SK-N-SH treated with all-trans-retinoic acid at 6 μM for 48 hours (cell line): ENCODE data around the gene DTWD2.
A peak's percentile ranks its signal among the peaks of the same experiment; 100 is the strongest.

Source experiments
- ATAC-seq: fragments of 200-7000 bp; cut with Tn5 transposase; 3 replicates; pipeline ENCODE4 v1.9.1; 2020; ENCODE audit warnings: mild to moderate bottlenecking, moderate library complexity
- ARNTL ChIP-seq: fragments of 450-650 bp; formaldehyde crosslinking; IDR thresholded peaks from 2 replicates; pipeline ENCODE4 v1.5.0; 2020; ENCODE audit warnings: low read depth, mild to moderate bottlenecking, moderate library complexity, borderline replicate concordance
- BACH2 ChIP-seq: fragments of 250-450 bp; sonication (Bioruptor Pico); IDR thresholded peaks from 2 replicates; pipeline ENCODE4 v1.9.0; 2021; ENCODE audit warnings: mild to moderate bottlenecking, borderline replicate concordance
- CSDC2 ChIP-seq: fragments of 250-450 bp; sonication (Bioruptor Pico); IDR thresholded peaks from 2 replicates; pipeline ENCODE4 v1.5.0; 2020; ENCODE audit warnings: mild to moderate bottlenecking, moderate library complexity
- ESRRG ChIP-seq: fragments of 250-450 bp; sonication (Bioruptor Pico); IDR thresholded peaks from 2 replicates; pipeline ENCODE4 v1.6.1; 2021; ENCODE audit warnings: mild to moderate bottlenecking
- GLIS3 ChIP-seq: fragments of 250-450 bp; sonication (Bioruptor Pico); IDR thresholded peaks from 2 replicates; pipeline ENCODE4 v1.5.0; 2020; ENCODE audit warnings: mild to moderate bottlenecking, moderate library complexity
- ISL1 ChIP-seq: fragments of 250-450 bp; sonication (Bioruptor Pico); IDR thresholded peaks from 2 replicates; pipeline ENCODE4 v2.1.2; 2022; ENCODE audit warnings: mild to moderate bottlenecking, moderate library complexity
- OSR1 ChIP-seq: fragments of 250-450 bp; sonication (Bioruptor Pico); IDR thresholded peaks from 2 replicates; pipeline ENCODE4 v1.8.0; 2022; ENCODE audit warnings: moderate library complexity, mild to moderate bottlenecking, inconsistent platforms
- PPARA ChIP-seq: fragments of 250-450 bp; sonication (Bioruptor Pico); IDR thresholded peaks from 2 replicates; pipeline ENCODE4 v1.5.0; 2020; ENCODE audit warnings: mild to moderate bottlenecking, borderline replicate concordance
- RARB ChIP-seq: fragments of 250-450 bp; sonication (Bioruptor Pico); IDR thresholded peaks from 2 replicates; pipeline ENCODE4 v1.8.0; 2021; ENCODE audit warnings: mild to moderate bottlenecking, moderate library complexity
- SNAI2 ChIP-seq: fragments of 250-450 bp; sonication (Bioruptor Pico); IDR thresholded peaks from 2 replicates; pipeline ENCODE4 v1.5.0; 2020; ENCODE audit warnings: mild to moderate bottlenecking, moderate library complexity
- TCF4 ChIP-seq: fragments of 250-450 bp; sonication (Bioruptor Pico); IDR thresholded peaks from 2 replicates; pipeline ENCODE4 v1.8.0; 2021; ENCODE audit warnings: mild to moderate bottlenecking, moderate library complexity, borderline replicate concordance
- TOX ChIP-seq: fragments of 250-450 bp; sonication (Bioruptor Pico); IDR thresholded peaks from 2 replicates; pipeline ENCODE4 v1.8.0; 2021; ENCODE audit warnings: mild to moderate bottlenecking, moderate library complexity, borderline replicate concordance
- ZC3H10 ChIP-seq: fragments of 250-450 bp; sonication (Bioruptor Pico); IDR thresholded peaks from 2 replicates; pipeline ENCODE4 v1.5.1; 2021; ENCODE audit warnings: mild to moderate bottlenecking, moderate library complexity
- ZFP3 ChIP-seq: fragments of 250-450 bp; sonication (Bioruptor Pico); IDR thresholded peaks from 2 replicates; pipeline ENCODE4 v1.5.0; 2020; ENCODE audit warnings: mild to moderate bottlenecking, moderate library complexity
- ZFP30 ChIP-seq: fragments of 450-650 bp; formaldehyde crosslinking; IDR thresholded peaks from 2 replicates; pipeline ENCODE4 v1.5.0; 2022; ENCODE audit warnings: mild to moderate bottlenecking, moderate library complexity
- ZNF565 ChIP-seq: fragments of 450-650 bp; formaldehyde crosslinking; conservative IDR thresholded peaks from 2 replicates; pipeline ENCODE4 v1.5.0; 2020; ENCODE audit warnings: low read depth, mild to moderate bottlenecking, moderate library complexity
- ZNF70 ChIP-seq: fragments of 450-650 bp; formaldehyde crosslinking; IDR thresholded peaks from 2 replicates; pipeline ENCODE4 v1.5.0; 2020; ENCODE audit warnings: mild to moderate bottlenecking, moderate library complexity
- TF ChIP-seq, protein P1 (sequence below): fragments of 250-450 bp; sonication (Bioruptor Pico); IDR thresholded peaks from 2 replicates; pipeline ENCODE4 v1.5.1; 2020; ENCODE audit warnings: low read depth, mild to moderate bottlenecking, moderate library complexity
- TF ChIP-seq, protein P2 (sequence below): fragments of 250-450 bp; sonication (Bioruptor Pico); IDR thresholded peaks from 2 replicates; pipeline ENCODE4 v1.8.0; 2021; ENCODE audit warnings: low read depth, mild to moderate bottlenecking, moderate library complexity, borderline replicate concordance
- TF ChIP-seq, protein P3 (sequence below): fragments of 250-450 bp; sonication (Bioruptor Pico); IDR thresholded peaks from 2 replicates; pipeline ENCODE4 v1.5.0; 2020; ENCODE audit warnings: mild to moderate bottlenecking, moderate library complexity
- TF ChIP-seq, protein P4 (sequence below): fragments of 250-450 bp; sonication (Bioruptor Pico); IDR thresholded peaks from 2 replicates; pipeline ENCODE4 v1.8.0; 2020; ENCODE audit warnings: mild to moderate bottlenecking, moderate library complexity, borderline replicate concordance
- TF ChIP-seq, protein P5 (sequence below): fragments of 250-450 bp; sonication (Bioruptor Pico); IDR thresholded peaks from 2 replicates; pipeline ENCODE4 v1.5.1; 2021; ENCODE audit warnings: mild to moderate bottlenecking, moderate library complexity

DTWD2 gene

DNA sequence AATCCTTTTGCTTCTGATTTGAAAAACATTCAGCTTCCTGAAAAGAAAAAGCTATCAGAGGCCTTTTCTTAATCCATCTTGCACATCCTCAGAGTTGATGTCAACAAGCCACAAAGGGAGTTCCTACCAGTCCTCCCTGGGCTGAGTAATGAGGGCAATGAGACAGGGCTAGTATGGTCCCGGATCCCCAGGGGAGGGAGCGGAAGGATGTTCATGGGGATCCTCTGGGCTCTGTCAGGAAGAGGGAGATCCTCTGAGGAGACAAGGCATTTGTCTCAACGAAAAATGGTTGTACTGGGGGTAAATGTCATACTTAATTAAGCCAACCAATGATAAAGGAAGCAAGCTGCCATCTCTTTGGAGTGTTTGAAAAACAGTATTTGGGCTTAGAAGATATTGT lies 195.3 kb downstream of the DTWD2 start:
- TF ChIP-seq ZNF565 (no peak), CSDC2 (CRISPR knock-in tag) (no peak), RARB (CRISPR knock-in tag) (no peak), ZC3H10 (CRISPR knock-in tag) (no peak), ESRRG (CRISPR knock-in tag) (no peak), OSR1 (no peak), ZNF70 (no peak)
- TF ChIP-seq, protein P1, sequence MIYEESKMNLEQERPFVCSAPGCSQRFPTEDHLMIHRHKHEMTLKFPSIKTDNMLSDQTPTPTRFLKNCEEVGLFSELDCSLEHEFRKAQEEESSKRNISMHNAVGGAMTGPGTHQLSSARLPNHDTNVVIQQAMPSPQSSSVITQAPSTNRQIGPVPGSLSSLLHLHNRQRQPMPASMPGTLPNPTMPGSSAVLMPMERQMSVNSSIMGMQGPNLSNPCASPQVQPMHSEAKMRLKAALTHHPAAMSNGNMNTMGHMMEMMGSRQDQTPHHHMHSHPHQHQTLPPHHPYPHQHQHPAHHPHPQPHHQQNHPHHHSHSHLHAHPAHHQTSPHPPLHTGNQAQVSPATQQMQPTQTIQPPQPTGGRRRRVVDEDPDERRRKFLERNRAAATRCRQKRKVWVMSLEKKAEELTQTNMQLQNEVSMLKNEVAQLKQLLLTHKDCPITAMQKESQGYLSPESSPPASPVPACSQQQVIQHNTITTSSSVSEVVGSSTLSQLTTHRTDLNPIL (CRISPR knock-in tag) = no peak
- TF ChIP-seq, protein P2, sequence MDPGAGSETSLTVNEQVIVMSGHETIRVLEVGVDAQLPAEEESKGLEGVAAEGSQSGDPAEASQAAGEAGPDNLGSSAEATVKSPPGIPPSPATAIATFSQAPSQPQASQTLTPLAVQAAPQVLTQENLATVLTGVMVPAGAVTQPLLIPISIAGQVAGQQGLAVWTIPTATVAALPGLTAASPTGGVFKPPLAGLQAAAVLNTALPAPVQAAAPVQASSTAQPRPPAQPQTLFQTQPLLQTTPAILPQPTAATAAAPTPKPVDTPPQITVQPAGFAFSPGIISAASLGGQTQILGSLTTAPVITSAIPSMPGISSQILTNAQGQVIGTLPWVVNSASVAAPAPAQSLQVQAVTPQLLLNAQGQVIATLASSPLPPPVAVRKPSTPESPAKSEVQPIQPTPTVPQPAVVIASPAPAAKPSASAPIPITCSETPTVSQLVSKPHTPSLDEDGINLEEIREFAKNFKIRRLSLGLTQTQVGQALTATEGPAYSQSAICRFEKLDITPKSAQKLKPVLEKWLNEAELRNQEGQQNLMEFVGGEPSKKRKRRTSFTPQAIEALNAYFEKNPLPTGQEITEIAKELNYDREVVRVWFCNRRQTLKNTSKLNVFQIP = no peak
- TF ChIP-seq, all 23 proteins: peak for 0
- ATAC-seq = peak; percentile 48

DNA sequence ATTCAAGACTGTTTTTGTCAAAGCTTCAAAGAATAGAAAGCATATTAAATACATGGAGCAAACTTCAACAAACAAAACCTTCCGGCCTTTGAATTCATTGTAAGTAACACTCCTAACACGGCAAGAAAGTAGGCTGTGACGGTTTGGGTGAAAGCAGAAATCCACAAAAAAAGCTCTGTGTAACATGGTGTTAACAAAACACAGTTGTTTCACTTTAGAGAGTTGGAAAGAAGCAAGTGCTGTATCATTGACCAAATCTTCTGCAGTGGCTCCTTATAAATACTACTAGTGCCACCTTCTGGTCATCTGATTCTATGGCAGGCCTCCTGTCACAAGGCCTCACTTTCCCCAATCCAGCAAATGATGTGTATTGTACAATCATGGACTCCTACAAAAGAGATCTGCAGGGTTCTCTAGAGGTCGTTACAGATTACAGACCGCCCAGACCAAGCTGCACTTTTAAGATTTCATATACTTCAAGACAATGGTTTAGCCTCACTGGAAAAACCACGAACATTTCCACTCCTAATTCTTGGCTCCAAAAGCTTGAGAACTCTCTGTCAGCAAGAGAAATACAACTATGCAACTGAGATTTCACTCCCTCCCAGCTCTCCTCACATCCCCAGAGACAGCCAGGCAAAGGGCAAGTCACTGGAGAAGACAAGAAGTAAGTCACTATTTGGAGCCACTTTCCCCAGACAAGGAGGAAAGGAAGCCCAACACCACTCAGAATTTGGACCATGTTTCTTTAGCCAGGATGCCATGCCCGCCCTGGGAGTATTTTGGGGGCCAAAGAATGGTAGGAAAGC lies 196.2 kb downstream of the DTWD2 start:
- TF ChIP-seq CSDC2 (CRISPR knock-in tag) (no peak), ZFP30 (CRISPR knock-in tag) (no peak), ZFP3 (CRISPR knock-in tag) (no peak)
- peak; percentile 98 for ATAC-seq

DNA sequence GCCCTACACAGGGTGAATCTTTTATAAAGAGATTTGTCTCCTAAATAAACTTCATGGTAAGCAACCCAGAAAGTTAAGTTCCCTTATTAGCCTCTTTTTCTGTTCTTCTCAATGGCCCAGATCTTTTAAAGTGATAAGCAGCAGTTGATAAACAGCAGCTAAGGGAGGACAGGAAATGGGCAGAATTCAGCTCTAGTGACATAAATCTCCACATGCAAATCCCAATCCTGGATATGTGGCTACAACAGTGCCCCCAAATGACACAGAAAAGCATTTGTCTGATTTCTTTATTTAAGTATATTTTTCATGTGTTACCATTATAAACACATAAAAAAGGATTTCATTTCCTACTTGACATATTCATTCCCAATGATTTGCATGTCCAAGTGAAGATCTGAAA lies 199.0 kb downstream of the DTWD2 start:
- TF ChIP-seq ARNTL (no peak), ZC3H10 (CRISPR knock-in tag) (no peak), TOX (CRISPR knock-in tag) (no peak), ESRRG (CRISPR knock-in tag) (no peak), RARB (CRISPR knock-in tag) (no peak), ISL1 (CRISPR knock-in tag) (no peak), ZFP30 (CRISPR knock-in tag) (no peak), BACH2 (no peak), SNAI2 (CRISPR knock-in tag) (no peak), TCF4 (CRISPR knock-in tag) (no peak)
- TF ChIP-seq, protein P3, sequence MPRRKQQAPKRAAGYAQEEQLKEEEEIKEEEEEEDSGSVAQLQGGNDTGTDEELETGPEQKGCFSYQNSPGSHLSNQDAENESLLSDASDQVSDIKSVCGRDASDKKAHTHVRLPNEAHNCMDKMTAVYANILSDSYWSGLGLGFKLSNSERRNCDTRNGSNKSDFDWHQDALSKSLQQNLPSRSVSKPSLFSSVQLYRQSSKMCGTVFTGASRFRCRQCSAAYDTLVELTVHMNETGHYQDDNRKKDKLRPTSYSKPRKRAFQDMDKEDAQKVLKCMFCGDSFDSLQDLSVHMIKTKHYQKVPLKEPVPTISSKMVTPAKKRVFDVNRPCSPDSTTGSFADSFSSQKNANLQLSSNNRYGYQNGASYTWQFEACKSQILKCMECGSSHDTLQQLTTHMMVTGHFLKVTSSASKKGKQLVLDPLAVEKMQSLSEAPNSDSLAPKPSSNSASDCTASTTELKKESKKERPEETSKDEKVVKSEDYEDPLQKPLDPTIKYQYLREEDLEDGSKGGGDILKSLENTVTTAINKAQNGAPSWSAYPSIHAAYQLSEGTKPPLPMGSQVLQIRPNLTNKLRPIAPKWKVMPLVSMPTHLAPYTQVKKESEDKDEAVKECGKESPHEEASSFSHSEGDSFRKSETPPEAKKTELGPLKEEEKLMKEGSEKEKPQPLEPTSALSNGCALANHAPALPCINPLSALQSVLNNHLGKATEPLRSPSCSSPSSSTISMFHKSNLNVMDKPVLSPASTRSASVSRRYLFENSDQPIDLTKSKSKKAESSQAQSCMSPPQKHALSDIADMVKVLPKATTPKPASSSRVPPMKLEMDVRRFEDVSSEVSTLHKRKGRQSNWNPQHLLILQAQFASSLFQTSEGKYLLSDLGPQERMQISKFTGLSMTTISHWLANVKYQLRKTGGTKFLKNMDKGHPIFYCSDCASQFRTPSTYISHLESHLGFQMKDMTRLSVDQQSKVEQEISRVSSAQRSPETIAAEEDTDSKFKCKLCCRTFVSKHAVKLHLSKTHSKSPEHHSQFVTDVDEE (CRISPR knock-in tag) = no peak
- TF ChIP-seq, protein P4, sequence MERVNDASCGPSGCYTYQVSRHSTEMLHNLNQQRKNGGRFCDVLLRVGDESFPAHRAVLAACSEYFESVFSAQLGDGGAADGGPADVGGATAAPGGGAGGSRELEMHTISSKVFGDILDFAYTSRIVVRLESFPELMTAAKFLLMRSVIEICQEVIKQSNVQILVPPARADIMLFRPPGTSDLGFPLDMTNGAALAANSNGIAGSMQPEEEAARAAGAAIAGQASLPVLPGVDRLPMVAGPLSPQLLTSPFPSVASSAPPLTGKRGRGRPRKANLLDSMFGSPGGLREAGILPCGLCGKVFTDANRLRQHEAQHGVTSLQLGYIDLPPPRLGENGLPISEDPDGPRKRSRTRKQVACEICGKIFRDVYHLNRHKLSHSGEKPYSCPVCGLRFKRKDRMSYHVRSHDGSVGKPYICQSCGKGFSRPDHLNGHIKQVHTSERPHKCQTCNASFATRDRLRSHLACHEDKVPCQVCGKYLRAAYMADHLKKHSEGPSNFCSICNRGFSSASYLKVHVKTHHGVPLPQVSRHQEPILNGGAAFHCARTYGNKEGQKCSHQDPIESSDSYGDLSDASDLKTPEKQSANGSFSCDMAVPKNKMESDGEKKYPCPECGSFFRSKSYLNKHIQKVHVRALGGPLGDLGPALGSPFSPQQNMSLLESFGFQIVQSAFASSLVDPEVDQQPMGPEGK (CRISPR knock-in tag) = no peak
- TF ChIP-seq, protein P2 = no peak
- no peak for ATAC-seq

DNA sequence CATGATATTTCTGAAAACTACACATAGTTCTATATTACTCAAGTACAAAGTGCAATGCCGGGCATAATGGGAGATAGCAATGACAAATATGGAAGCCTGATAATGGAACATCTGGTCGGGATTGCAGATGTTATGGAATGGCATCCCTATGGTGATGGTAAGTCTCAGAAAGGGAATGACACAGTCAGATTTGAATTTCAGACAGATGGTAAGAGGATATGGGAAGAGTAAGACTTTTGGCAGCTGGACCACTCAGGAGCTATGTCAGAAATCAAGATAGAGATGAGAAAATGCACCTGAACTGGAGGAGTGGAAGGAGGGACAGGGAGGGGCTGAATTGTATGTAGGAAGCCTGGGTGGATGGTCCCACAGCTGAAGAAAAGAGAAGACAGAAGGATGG lies 200.0 kb downstream of the DTWD2 start:
- ATAC-seq = no peak
- TF ChIP-seq TOX (CRISPR knock-in tag) = no peak
- no peak for TF ChIP-seq SNAI2 (CRISPR knock-in tag)
- TF ChIP-seq BACH2 = no peak
- TF ChIP-seq, protein P4 (CRISPR knock-in tag) = no peak
- TF ChIP-seq PPARA (CRISPR knock-in tag) = no peak
- no peak for TF ChIP-seq ESRRG (CRISPR knock-in tag)
- TF ChIP-seq, protein P5, sequence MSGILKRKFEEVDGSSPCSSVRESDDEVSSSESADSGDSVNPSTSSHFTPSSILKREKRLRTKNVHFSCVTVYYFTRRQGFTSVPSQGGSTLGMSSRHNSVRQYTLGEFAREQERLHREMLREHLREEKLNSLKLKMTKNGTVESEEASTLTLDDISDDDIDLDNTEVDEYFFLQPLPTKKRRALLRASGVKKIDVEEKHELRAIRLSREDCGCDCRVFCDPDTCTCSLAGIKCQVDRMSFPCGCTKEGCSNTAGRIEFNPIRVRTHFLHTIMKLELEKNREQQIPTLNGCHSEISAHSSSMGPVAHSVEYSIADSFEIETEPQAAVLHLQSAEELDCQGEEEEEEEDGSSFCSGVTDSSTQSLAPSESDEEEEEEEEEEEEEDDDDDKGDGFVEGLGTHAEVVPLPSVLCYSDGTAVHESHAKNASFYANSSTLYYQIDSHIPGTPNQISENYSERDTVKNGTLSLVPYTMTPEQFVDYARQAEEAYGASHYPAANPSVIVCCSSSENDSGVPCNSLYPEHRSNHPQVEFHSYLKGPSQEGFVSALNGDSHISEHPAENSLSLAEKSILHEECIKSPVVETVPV = no peak
- TF ChIP-seq ARNTL = no peak
- no peak for TF ChIP-seq OSR1
- TF ChIP-seq CSDC2 (CRISPR knock-in tag) = no peak
- no peak for TF ChIP-seq GLIS3 (CRISPR knock-in tag)
